ENCODE measurements around the gene SDK2. TPM values are rescaled to one million over a fixed set of nuclear protein-coding genes. Genes with fewer than 3 reads are reported as not detected.

SDK2 gene
- total RNA-seq, 1 donor, result under 0.01 TPM

DNA sequence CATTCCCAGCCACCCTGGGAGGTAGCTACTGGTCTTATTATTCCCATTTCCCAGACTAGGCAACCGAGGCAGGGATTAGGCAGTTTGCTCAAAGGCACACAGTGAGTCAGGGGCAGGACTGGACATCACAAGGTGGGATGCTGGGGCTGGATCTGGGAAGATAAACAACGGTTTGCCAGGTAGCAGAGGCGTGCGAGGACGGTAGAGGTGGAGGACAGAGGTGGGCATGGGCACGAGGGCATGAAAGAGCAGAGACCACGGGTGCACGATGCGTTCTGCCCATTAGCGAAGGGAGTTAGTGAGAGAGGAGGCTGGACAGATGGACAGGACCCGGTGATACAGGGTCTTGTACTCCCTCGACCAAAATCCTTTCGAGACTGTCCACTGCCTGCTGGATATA lies 148.0 kb downstream of the SDK2 start:
- no peak overlapping the region for H2AFZ ChIP-seq (ENCODE audit: low read length)
- no peaks in the 10 kb centered on the region for H3K9me3 ChIP-seq (ENCODE audit: low read depth, low read length)
- peak; percentile 34 for DNase-seq (ENCODE audit: insufficient read length, low spot score, missing footprints)
- H3K27ac ChIP-seq (ENCODE audit: low read depth, low read length), result no peak overlapping the region
- no peak overlapping the region for H3K4me3 ChIP-seq (ENCODE audit: insufficient read depth, low read length)
- no peak overlapping the region for H3K4me2 ChIP-seq (ENCODE audit: insufficient read depth, low read length)
- no peak for TF ChIP-seq CTCF (IDR thresholded peaks at IDR 0.05; ENCODE audit: extremely low read depth, low read depth, low read length)
- no peaks in the 10 kb centered on the region for H3K27me3 ChIP-seq (ENCODE audit: insufficient read depth, low read length)
- no peaks in the 10 kb centered on the region for H3K36me3 ChIP-seq (ENCODE audit: insufficient read depth, low read length)
- H4K20me1 ChIP-seq (ENCODE audit: insufficient read depth, low read length), result no peaks in the 10 kb centered on the region
- no peaks in the 10 kb centered on the region for H3K4me1 ChIP-seq (ENCODE audit: insufficient read depth, low read length)
- no peaks in the 10 kb centered on the region for H3K79me2 ChIP-seq (ENCODE audit: insufficient read depth, low read length)

DNA sequence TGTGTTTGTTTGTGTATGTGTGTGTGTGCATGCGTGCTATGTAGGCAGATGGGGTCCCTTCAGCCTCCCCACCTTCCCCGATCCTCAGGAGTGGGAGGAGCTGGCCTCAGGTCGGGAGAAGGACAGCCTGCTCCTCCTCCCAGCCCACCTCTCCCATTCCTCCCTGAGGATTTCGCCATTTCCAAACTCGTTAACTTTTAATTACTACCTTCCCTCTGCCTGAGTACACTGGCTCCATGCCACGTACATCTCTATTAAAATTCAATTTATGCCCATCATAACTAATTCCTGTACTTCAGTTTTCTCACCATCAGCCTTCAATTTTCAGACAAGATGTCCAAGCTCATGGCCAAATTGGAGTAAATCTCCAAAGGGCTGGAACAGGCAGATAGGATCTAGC lies 148.6 kb downstream of the SDK2 start:
- Histone ChIP-seq H3K4me2 (ENCODE audit: insufficient read depth, low read length) (no peak overlapping the region), H3K36me3 (ENCODE audit: insufficient read depth, low read length) (no peaks in the 10 kb centered on the region), H3K4me3 (ENCODE audit: insufficient read depth, low read length) (no peak overlapping the region), H3K4me1 (ENCODE audit: insufficient read depth, low read length) (no peaks in the 10 kb centered on the region), H3K27me3 (ENCODE audit: insufficient read depth, low read length) (no peaks in the 10 kb centered on the region), H4K20me1 (ENCODE audit: insufficient read depth, low read length) (no peaks in the 10 kb centered on the region), H3K27ac (ENCODE audit: low read depth, low read length) (no peak overlapping the region), H3K9me3 (ENCODE audit: low read depth, low read length) (no peaks in the 10 kb centered on the region), H3K79me2 (ENCODE audit: insufficient read depth, low read length) (no peaks in the 10 kb centered on the region), H2AFZ (ENCODE audit: low read length) (no peak overlapping the region)
- TF ChIP-seq CTCF (IDR thresholded peaks at IDR 0.05; ENCODE audit: extremely low read depth, low read depth, low read length), result no peak
- DNase-seq (ENCODE audit: insufficient read length, low spot score, missing footprints), result peak; percentile 46

GRCh38 chr17:73494950-73495349 lies 149.3 kb downstream of the SDK2 start:
- peak; percentile 22 for DNase-seq (ENCODE audit: insufficient read length, low spot score, missing footprints)
- Histone ChIP-seq H3K4me2 (ENCODE audit: insufficient read depth, low read length) (no peak overlapping the region), H3K79me2 (ENCODE audit: insufficient read depth, low read length) (no peaks in the 10 kb centered on the region), H3K9me3 (ENCODE audit: low read depth, low read length) (no peaks in the 10 kb centered on the region), H3K36me3 (ENCODE audit: insufficient read depth, low read length) (no peaks in the 10 kb centered on the region), H3K4me3 (ENCODE audit: insufficient read depth, low read length) (no peak overlapping the region), H4K20me1 (ENCODE audit: insufficient read depth, low read length) (no peaks in the 10 kb centered on the region), H3K27ac (ENCODE audit: low read depth, low read length) (no peak overlapping the region), H3K27me3 (ENCODE audit: insufficient read depth, low read length) (no peaks in the 10 kb centered on the region), H3K4me1 (ENCODE audit: insufficient read depth, low read length) (no peaks in the 10 kb centered on the region), H2AFZ (ENCODE audit: low read length) (no peak overlapping the region)
- TF ChIP-seq CTCF (IDR thresholded peaks at IDR 0.05; ENCODE audit: extremely low read depth, low read depth, low read length), result no peak

DNA sequence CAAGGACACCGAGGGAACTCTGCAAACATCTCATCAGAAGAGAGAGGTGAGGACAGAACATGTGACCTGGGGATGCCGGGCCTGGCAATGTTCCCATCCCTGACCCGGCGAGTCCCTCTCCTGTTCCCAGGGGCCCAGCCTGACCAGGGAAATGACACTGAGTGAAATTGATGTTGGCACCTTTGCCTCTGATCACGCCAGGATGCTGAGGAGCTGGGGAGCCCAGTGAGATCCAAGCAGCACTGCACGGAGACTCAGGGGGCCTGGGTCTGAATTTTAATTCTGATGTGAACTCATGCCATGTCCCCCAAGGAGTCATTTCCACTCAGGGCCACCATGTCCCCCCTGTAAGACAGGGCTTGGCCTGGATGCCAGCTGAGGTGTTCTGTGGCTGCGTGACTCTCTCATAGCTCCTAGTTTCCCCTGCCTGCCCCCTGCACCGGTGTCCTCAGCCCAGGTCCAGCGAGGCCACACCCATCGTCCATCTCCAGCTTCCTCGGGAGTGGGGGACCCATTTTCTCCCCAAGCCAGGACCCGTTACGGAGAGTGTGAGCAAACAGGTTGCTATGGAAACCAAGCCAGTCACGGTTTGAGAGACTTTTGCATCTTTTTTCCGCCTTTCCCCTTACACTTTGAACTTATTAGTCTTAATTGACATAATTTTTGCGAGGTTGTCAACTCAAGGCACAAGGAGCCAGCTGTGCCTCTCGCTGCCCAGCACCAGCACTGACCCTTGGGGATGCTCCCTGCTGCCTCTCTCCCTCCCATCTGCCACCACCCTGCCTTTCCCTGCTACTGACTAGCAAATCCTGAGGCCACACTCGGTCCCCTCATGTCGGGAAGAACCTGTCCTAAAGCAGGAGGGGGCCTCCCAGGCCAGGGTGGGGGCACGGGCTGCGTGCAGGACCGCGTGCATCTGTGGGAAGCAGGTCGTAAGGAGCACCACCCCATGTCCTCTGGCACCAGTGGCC lies 150.0 kb downstream of the SDK2 start:
- Histone ChIP-seq H3K9me3 (ENCODE audit: low read depth, low read length) (no peaks in the 10 kb centered on the region), H2AFZ (ENCODE audit: low read length) (no peak overlapping the region), H3K27me3 (ENCODE audit: insufficient read depth, low read length) (no peaks in the 10 kb centered on the region), H3K79me2 (ENCODE audit: insufficient read depth, low read length) (no peaks in the 10 kb centered on the region), H3K4me1 (ENCODE audit: insufficient read depth, low read length) (no peaks in the 10 kb centered on the region), H3K27ac (ENCODE audit: low read depth, low read length) (no peak overlapping the region), H3K36me3 (ENCODE audit: insufficient read depth, low read length) (no peaks in the 10 kb centered on the region), H3K4me3 (ENCODE audit: insufficient read depth, low read length) (no peak overlapping the region), H4K20me1 (ENCODE audit: insufficient read depth, low read length) (no peaks in the 10 kb centered on the region), H3K4me2 (ENCODE audit: insufficient read depth, low read length) (no peak overlapping the region)
- DNase-seq (ENCODE audit: insufficient read length, low spot score, missing footprints), result peak; percentile 55
- TF ChIP-seq CTCF (IDR thresholded peaks at IDR 0.05; ENCODE audit: extremely low read depth, low read depth, low read length), result no peak
